ENCODE results near the gene RASGRP2. TPM values are rescaled to one million over a fixed set of nuclear protein-coding genes. Genes with fewer than 3 reads are reported as not detected.

RASGRP2 gene
- total RNA-seq, 1 donor from 2014 or later = not detected

DNA sequence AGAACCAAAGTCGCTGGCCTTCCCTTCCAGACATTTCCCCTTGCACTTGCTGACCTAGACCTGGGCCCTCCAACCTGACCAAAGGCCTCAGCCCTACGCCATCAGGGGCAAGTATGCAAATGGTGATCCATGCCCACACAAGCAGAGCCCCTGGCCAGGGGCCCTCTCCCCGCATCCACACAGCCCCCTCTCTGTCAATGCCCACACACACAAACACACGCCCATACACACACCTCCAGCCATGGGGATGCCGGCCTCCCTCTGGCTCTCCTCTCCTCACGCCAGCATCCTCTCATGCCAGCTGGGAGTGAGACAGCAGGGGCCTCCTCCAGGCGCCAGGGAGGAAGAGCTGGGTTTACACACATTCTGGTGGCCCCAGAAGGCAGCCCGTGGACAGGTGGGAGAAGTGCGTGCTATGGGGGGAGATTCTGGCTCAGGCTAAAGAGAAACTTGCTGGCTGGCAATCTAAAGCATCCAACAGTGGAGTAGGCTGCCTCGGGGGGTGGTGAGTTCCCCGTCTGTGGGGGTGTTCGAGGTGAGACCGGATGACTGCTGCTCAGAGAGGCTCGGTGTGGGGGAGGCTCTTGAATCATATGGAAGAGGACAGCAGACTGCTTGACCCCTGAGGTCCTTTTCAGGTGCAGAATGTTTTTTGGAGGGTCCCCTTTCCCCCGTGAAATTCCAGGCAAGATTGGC is 25.7 kb downstream of the RASGRP2 start:
- FAIRE-seq = no peak
- no peak for DNase-seq (ENCODE audit: low read depth)
- no peaks in the 10 kb centered on the region for H3K36me3 ChIP-seq (ENCODE audit: control insufficient read depth, insufficient read depth, low read length)
- TF ChIP-seq, protein P1, sequence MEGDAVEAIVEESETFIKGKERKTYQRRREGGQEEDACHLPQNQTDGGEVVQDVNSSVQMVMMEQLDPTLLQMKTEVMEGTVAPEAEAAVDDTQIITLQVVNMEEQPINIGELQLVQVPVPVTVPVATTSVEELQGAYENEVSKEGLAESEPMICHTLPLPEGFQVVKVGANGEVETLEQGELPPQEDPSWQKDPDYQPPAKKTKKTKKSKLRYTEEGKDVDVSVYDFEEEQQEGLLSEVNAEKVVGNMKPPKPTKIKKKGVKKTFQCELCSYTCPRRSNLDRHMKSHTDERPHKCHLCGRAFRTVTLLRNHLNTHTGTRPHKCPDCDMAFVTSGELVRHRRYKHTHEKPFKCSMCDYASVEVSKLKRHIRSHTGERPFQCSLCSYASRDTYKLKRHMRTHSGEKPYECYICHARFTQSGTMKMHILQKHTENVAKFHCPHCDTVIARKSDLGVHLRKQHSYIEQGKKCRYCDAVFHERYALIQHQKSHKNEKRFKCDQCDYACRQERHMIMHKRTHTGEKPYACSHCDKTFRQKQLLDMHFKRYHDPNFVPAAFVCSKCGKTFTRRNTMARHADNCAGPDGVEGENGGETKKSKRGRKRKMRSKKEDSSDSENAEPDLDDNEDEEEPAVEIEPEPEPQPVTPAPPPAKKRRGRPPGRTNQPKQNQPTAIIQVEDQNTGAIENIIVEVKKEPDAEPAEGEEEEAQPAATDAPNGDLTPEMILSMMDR (IDR thresholded peaks at IDR 0.05; ENCODE audit: insufficient read depth, low read length, severe bottlenecking) = no peak
- H3K4me3 ChIP-seq (ENCODE audit: low read depth, low read length) = no peak overlapping the region
- H3K27me3 ChIP-seq (ENCODE audit: control insufficient read depth, insufficient read depth, low read length) = peaks cover 39% of the 10 kb centered on the region

- Histone ChIP-seq H3K36me3 (ENCODE audit: control insufficient read depth, insufficient read depth, low read length) (no peaks in the 10 kb centered on the region), H3K27me3 (ENCODE audit: control insufficient read depth, insufficient read depth, low read length) (peaks cover 41% of the 10 kb centered on the region), H3K4me3 (ENCODE audit: low read depth, low read length) (no peak overlapping the region)
- TF ChIP-seq, protein P1 (IDR thresholded peaks at IDR 0.05; ENCODE audit: insufficient read depth, low read length, severe bottlenecking) = no peak
- FAIRE-seq (no peak), DNase-seq (ENCODE audit: low read depth) (no peak)
Observed at GRCh38 chr11:64717268-64717578, 26.7 kb downstream of the RASGRP2 start.

GRCh38 chr11:64716473-64717267 is 27.3 kb downstream of the RASGRP2 start:
- H3K4me3 ChIP-seq (ENCODE audit: low read depth, low read length) = no peak overlapping the region
- no peaks in the 10 kb centered on the region for H3K36me3 ChIP-seq (ENCODE audit: control insufficient read depth, insufficient read depth, low read length)
- TF ChIP-seq, protein P1 (IDR thresholded peaks at IDR 0.05; ENCODE audit: insufficient read depth, low read length, severe bottlenecking) = no peak
- peaks cover 43% of the 10 kb centered on the region for H3K27me3 ChIP-seq (ENCODE audit: control insufficient read depth, insufficient read depth, low read length)
- no peak for DNase-seq (ENCODE audit: low read depth)
- FAIRE-seq = no peak

- H3K36me3 ChIP-seq (ENCODE audit: control insufficient read depth, insufficient read depth, low read length) = no peaks in the 10 kb centered on the region
- FAIRE-seq = no peak
- peaks cover 41% of the 10 kb centered on the region for H3K27me3 ChIP-seq (ENCODE audit: control insufficient read depth, insufficient read depth, low read length)
- no peak overlapping the region for H3K4me3 ChIP-seq (ENCODE audit: low read depth, low read length)
- TF ChIP-seq, protein P1 (IDR thresholded peaks at IDR 0.05; ENCODE audit: insufficient read depth, low read length, severe bottlenecking) = no peak
- no peak for DNase-seq (ENCODE audit: low read depth)
Observed at GRCh38 chr11:64715756-64716472, 28.0 kb downstream of the RASGRP2 start.

GRCh38 chr11:64715110-64715509 is 28.8 kb downstream of the RASGRP2 start:
- FAIRE-seq (no peak), DNase-seq (ENCODE audit: low read depth) (no peak)
- TF ChIP-seq, protein P1 (IDR thresholded peaks at IDR 0.05; ENCODE audit: insufficient read depth, low read length, severe bottlenecking) = no peak
- Histone ChIP-seq H3K4me3 (ENCODE audit: low read depth, low read length) (no peak overlapping the region), H3K36me3 (ENCODE audit: control insufficient read depth, insufficient read depth, low read length) (no peaks in the 10 kb centered on the region), H3K27me3 (ENCODE audit: control insufficient read depth, insufficient read depth, low read length) (peaks cover 38% of the 10 kb centered on the region)
